Brain microvascular endothelial cell (primary cell): ENCODE results near the gene BCKDHB.

Experiments used
- DNase-seq: peaks from one replicate; pipeline ENCODE4 v3.0.0-alpha.2; 2020
- H3K27ac ChIP-seq: fragments of 250-450 bp; sonication (Bioruptor Pico); 2 replicates; pipeline ENCODE4 v1.5.1; 2020; ENCODE audit warnings: mild to moderate bottlenecking, moderate library complexity
- H3K27me3 ChIP-seq: fragments of 250-450 bp; sonication (Bioruptor Pico); replicated peaks from 2 replicates; pipeline ENCODE4 v1.5.1; 2020; ENCODE audit warnings: mild to moderate bottlenecking
- H3K36me3 ChIP-seq: fragments of 250-450 bp; sonication (Bioruptor Pico); replicated peaks from 2 replicates; pipeline ENCODE4 v1.5.1; 2020; ENCODE audit warnings: mild to moderate bottlenecking
- H3K4me3 ChIP-seq: 2 replicates; pipeline ENCODE4 v1.5.1; 2011; ENCODE audit warnings: low read depth, mild to moderate bottlenecking, control low read depth, low read length, moderate library complexity
- CTCF ChIP-seq: IDR thresholded peaks from 2 replicates; pipeline ENCODE4 v1.5.1; 2011; ENCODE audit warnings: low read depth, mild to moderate bottlenecking, moderate library complexity, low read length, control low read depth, inconsistent platforms; ENCODE audit errors: missing control alignments
- in situ Hi-C: cut with HindIII; loops from 2 replicates; pipeline ENCODE4 v1.10.0; 2017; ENCODE audit warnings: low sequenced_read_pairs, low pct_ligation_motif_present

BCKDHB gene

GRCh38 chr6:80126657-80127345 is 20.3 kb downstream of the BCKDHB start:
- Histone ChIP-seq H3K27me3 (no peaks in the 10 kb centered on the region), H3K4me3 (no peak overlapping the region), H3K36me3 (no peaks in the 10 kb centered on the region), H3K27ac (no peak overlapping the region)
- in situ Hi-C loops = no loop called here
- no peak for TF ChIP-seq CTCF
- DNase-seq = no peak

- Histone ChIP-seq H3K4me3 (no peak overlapping the region), H3K27me3 (no peaks in the 10 kb centered on the region), H3K36me3 (no peaks in the 10 kb centered on the region), H3K27ac (no peak overlapping the region)
- no peak for TF ChIP-seq CTCF
- in situ Hi-C loops = no loop called here
- DNase-seq = no peak
Observed at GRCh38 chr6:80129485-80129884, 23.0 kb downstream of the BCKDHB start.

- no peaks in the 10 kb centered on the region for H3K27me3 ChIP-seq
- in situ Hi-C loops = no loop called here
- H3K36me3 ChIP-seq = no peaks in the 10 kb centered on the region
Observed at GRCh38 chr6:80133020-80133419, 26.5 kb downstream of the BCKDHB start.

GRCh38 chr6:80134065-80134464 is 27.6 kb downstream of the BCKDHB start:
- Histone ChIP-seq H3K27me3 (no peaks in the 10 kb centered on the region), H3K27ac (no peak overlapping the region), H3K36me3 (no peaks in the 10 kb centered on the region), H3K4me3 (no peak overlapping the region)
- DNase-seq = no peak
- in situ Hi-C loops = no loop called here
- TF ChIP-seq CTCF = no peak

More at GRCh38 chr6:80133020-80133419, 26.5 kb downstream of the BCKDHB start:
- peak; percentile 81 for DNase-seq
- no peak overlapping the region for H3K27ac ChIP-seq
- TF ChIP-seq CTCF = peak; percentile 71
- no peak overlapping the region for H3K4me3 ChIP-seq

GRCh38 chr6:80142586-80142985 is 36.1 kb downstream of the BCKDHB start:
- Histone ChIP-seq H3K27ac (no peak overlapping the region), H3K4me3 (no peak overlapping the region), H3K36me3 (no peaks in the 10 kb centered on the region), H3K27me3 (no peaks in the 10 kb centered on the region)
- TF ChIP-seq CTCF = no peak
- DNase-seq = no peak
- in situ Hi-C loops = no loop called here

GRCh38 chr6:80143419-80143937 is 37.0 kb downstream of the BCKDHB start:
- Histone ChIP-seq H3K36me3 (no peaks in the 10 kb centered on the region), H3K27ac (peak overlapping the region; percentile 8), H3K27me3 (no peaks in the 10 kb centered on the region), H3K4me3 (no peak overlapping the region)
- peak; percentile 87 for DNase-seq
- in situ Hi-C loops = no loop called here
- TF ChIP-seq CTCF = no peak
